H1 (cell line): ENCODE results near the gene MAB21L3. TPM values are rescaled to one million over a fixed set of nuclear protein-coding genes. Genes with fewer than 3 reads are reported as not detected.

Source experiments
- CTCF ChIA-PET: fragments of 300-600 bp; sonication (Branson Sonifier 250); formaldehyde crosslinking; loops from one replicate; lab custom pipeline; 2021; ENCODE audit not compliant: partially characterized antibody; lab: Charles Lee
- POLR2A ChIA-PET: fragments of 300-600 bp; sonication (Branson Sonifier 250); formaldehyde crosslinking; loops from one replicate; lab custom pipeline; 2021; ENCODE audit warnings: inconsistent platforms; ENCODE audit not compliant: partially characterized antibody; lab: Charles Lee
- DNase-seq, 2 experiments: peaks; one replicate each; pipeline versions ENCODE4 v3.0.0 to v3.0.0-alpha.2; 2010 to 2022; ENCODE audit warnings: low spot score in 2 of 2, low read depth in 1 of 2, mixed read lengths in 1 of 2
- FAIRE-seq: peaks from 2 replicates; lab custom pipeline; 2011; peaks lifted over from hg19 to GRCh38; lab: Jason Lieb, UNC
- H2AFZ ChIP-seq: 2 replicates; pipeline ENCODE4 v1.8.1; 2012; ENCODE audit warnings: low read length, inconsistent platforms
- H2AK5ac ChIP-seq: 2 replicates; pipeline ENCODE4 v1.6.1; 2013; ENCODE audit warnings: low read depth, low read length
- H2BK120ac ChIP-seq: replicated peaks from 2 replicates; pipeline ENCODE3; 2013; ENCODE audit warnings: low read depth, low read length, inconsistent platforms
- H2BK12ac ChIP-seq: 2 replicates; pipeline ENCODE4 v1.6.1; 2013; ENCODE audit warnings: low read depth, low read length
- H2BK15ac ChIP-seq: 2 replicates; pipeline ENCODE4 v1.6.1; 2013; ENCODE audit warnings: low read length
- H2BK20ac ChIP-seq: 2 replicates; pipeline ENCODE4 v1.6.1; 2013; ENCODE audit warnings: low read length
- H2BK5ac ChIP-seq: 2 replicates; pipeline ENCODE4 v1.6.1; 2013; ENCODE audit warnings: low read depth, low read length
- H3K14ac ChIP-seq: 2 replicates; pipeline ENCODE4 v1.6.1; 2013; ENCODE audit warnings: inconsistent platforms; ENCODE audit not compliant: insufficient read length
- H3K18ac ChIP-seq: 2 replicates; pipeline ENCODE4 v1.6.1; 2013; ENCODE audit warnings: low read length; ENCODE audit errors: extremely low read depth
- H3K23ac ChIP-seq: 2 replicates; pipeline ENCODE4 v1.6.1; 2013; ENCODE audit warnings: inconsistent platforms; ENCODE audit not compliant: insufficient read length
- H3K23me2 ChIP-seq: 2 replicates; pipeline ENCODE4 v1.6.1; 2013; ENCODE audit warnings: low read depth, low read length
- H3K27ac ChIP-seq: 2 replicates; pipeline ENCODE4 v1.6.1; 2011; ENCODE audit warnings: low read depth, low read length, inconsistent platforms
- H3K27me3 ChIP-seq, 4 experiments: replicated peaks in 1 of 4; 1 replicate in 1 of 4; 2 replicates in 3 of 4; pipeline versions ENCODE4 v1.6.1 to v1.8.1; 2011 to 2013; ENCODE audit warnings: low read length in 3 of 4, mild to moderate bottlenecking in 3 of 4, inconsistent platforms in 2 of 4, mixed read lengths in 2 of 4, moderate library complexity in 1 of 4; ENCODE audit not compliant: control insufficient read depth in 3 of 4, insufficient read depth in 3 of 4; ENCODE audit errors: extremely low read depth in 1 of 4
- H3K36me3 ChIP-seq, 4 experiments: 2 replicates each; pipeline versions ENCODE4 v1.6.1 to v1.8.1; 2011 to 2013; ENCODE audit warnings: mild to moderate bottlenecking in 4 of 4, low read length in 3 of 4, moderate library complexity in 2 of 4, control low read depth in 1 of 4, inconsistent platforms in 1 of 4; ENCODE audit not compliant: insufficient read depth in 4 of 4, control insufficient read depth in 2 of 4
- H3K4ac ChIP-seq: replicated peaks from 2 replicates; pipeline ENCODE3; 2013; ENCODE audit warnings: low read length, low read depth, mixed read lengths, inconsistent platforms; ENCODE audit not compliant: insufficient read length
- H3K4me1 ChIP-seq, 4 experiments: replicated peaks in 1 of 4; 1 replicate in 1 of 4; 2 replicates in 3 of 4; pipeline versions ENCODE4 v1.6.1 to v1.8.1; 2011 to 2013; ENCODE audit warnings: low read length in 3 of 4, inconsistent platforms in 2 of 4, mixed read lengths in 1 of 4; ENCODE audit not compliant: insufficient read depth in 4 of 4, control insufficient read depth in 3 of 4
- H3K4me2 ChIP-seq, 2 experiments: 2 replicates each; pipeline versions ENCODE4 v1.6.1 to v1.8.1; 2011 to 2013; ENCODE audit warnings: low read depth in 2 of 2, low read length in 2 of 2, control low read depth in 1 of 2, inconsistent platforms in 1 of 2, mild to moderate bottlenecking in 1 of 2; ENCODE audit not compliant: insufficient read depth in 1 of 2
- H3K4me3 ChIP-seq, 4 experiments: fragments of 200-600, 300-600 bp in 1 of 4; sonication (generic), shearing (Covaris generic), sonication (Bioruptor Twin) in 1 of 4; 2 replicates each; pipeline versions ENCODE4 v1.5.1 to v1.8.1; 2011 to 2016; ENCODE audit warnings: low read length in 4 of 4, low read depth in 3 of 4, control low read depth in 2 of 4, inconsistent platforms in 2 of 4, mild to moderate bottlenecking in 2 of 4, mixed read lengths in 1 of 4, moderate library complexity in 1 of 4; ENCODE audit not compliant: insufficient read depth in 2 of 4; ENCODE audit errors: extremely low read depth in 1 of 4
- H3K56ac ChIP-seq: replicated peaks from 2 replicates; pipeline ENCODE3; 2013; ENCODE audit warnings: low read depth, mild to moderate bottlenecking, mixed read lengths, low read length, inconsistent platforms; ENCODE audit not compliant: insufficient read length
- H3K79me1 ChIP-seq: 2 replicates; pipeline ENCODE4 v1.6.1; 2013; ENCODE audit warnings: low read depth, low read length, control low read depth
- H3K79me2 ChIP-seq, 2 experiments: 2 replicates each; pipeline versions ENCODE4 v1.6.1 to v1.8.1; 2012 to 2013; ENCODE audit warnings: low read length in 2 of 2, mild to moderate bottlenecking in 2 of 2, inconsistent platforms in 1 of 2; ENCODE audit not compliant: insufficient read depth in 2 of 2, control insufficient read depth in 1 of 2
- H3K9ac ChIP-seq, 4 experiments: replicated peaks in 1 of 4; 1 replicate in 1 of 4; 2 replicates in 3 of 4; pipeline versions ENCODE4 v1.6.1 to v1.8.1; 2011 to 2013; ENCODE audit warnings: low read depth in 3 of 4, low read length in 3 of 4, control low read depth in 2 of 4, mild to moderate bottlenecking in 2 of 4, moderate library complexity in 2 of 4, inconsistent platforms in 1 of 4; ENCODE audit errors: extremely low read depth in 1 of 4
- H3K9me3 ChIP-seq, 2 experiments: 2 replicates each; pipeline versions ENCODE4 v1.6.1 to v1.8.1; 2012 to 2013; ENCODE audit warnings: mild to moderate bottlenecking in 2 of 2, moderate library complexity in 2 of 2, control low read depth in 1 of 2, inconsistent platforms in 1 of 2, low read depth in 1 of 2, low read length in 1 of 2, mixed read lengths in 1 of 2; ENCODE audit not compliant: insufficient read depth in 2 of 2
- H4K20me1 ChIP-seq, 2 experiments: replicated peaks in 1 of 2; 2 replicates each; pipeline versions ENCODE3 to v1.8.1; 2011 to 2013; ENCODE audit warnings: inconsistent platforms in 2 of 2, low read length in 2 of 2, mild to moderate bottlenecking in 1 of 2; ENCODE audit not compliant: insufficient read depth in 2 of 2, control insufficient read depth in 1 of 2
- H4K5ac ChIP-seq: 2 replicates; pipeline ENCODE4 v1.6.1; 2013; ENCODE audit warnings: low read length, low read depth, mixed read lengths, inconsistent platforms; ENCODE audit not compliant: insufficient read length
- H4K8ac ChIP-seq: 2 replicates; pipeline ENCODE4 v1.8.0; 2013; ENCODE audit warnings: mild to moderate bottlenecking, moderate library complexity, low read length, inconsistent platforms; ENCODE audit not compliant: insufficient read depth; ENCODE audit errors: extremely low read depth
- H4K91ac ChIP-seq: replicated peaks from 2 replicates; pipeline ENCODE3; 2013; ENCODE audit warnings: low read length, mixed read lengths, inconsistent platforms; ENCODE audit not compliant: insufficient read length
- CHD1 ChIP-seq: IDR thresholded peaks from 2 replicates; pipeline ENCODE4 v1.6.1; 2012; ENCODE audit warnings: low read depth, low read length, improper control_type of control experiment
- CHD2 ChIP-seq: IDR thresholded peaks from 2 replicates; pipeline ENCODE4 v1.6.1; 2012; ENCODE audit warnings: low read length, improper control_type of control experiment
- CTBP2 ChIP-seq: IDR thresholded peaks from 2 replicates; pipeline ENCODE4 v1.7.0; 2011; ENCODE audit warnings: borderline replicate concordance, mild to moderate bottlenecking, moderate library complexity, mixed read lengths, low read length; ENCODE audit not compliant: insufficient read depth, insufficient read length
- E2F6 ChIP-seq: IDR thresholded peaks from 2 replicates; pipeline ENCODE4 v1.6.1; 2012; ENCODE audit warnings: inconsistent platforms
- FOSL1 ChIP-seq: IDR thresholded peaks from 2 replicates; pipeline ENCODE4 v1.6.1; 2011; ENCODE audit warnings: mild to moderate bottlenecking, low read depth, low read length, moderate library complexity; ENCODE audit not compliant: insufficient read depth
- MAFK ChIP-seq: IDR thresholded peaks from 2 replicates; pipeline ENCODE4 v1.6.1; 2012; ENCODE audit warnings: low read depth, mild to moderate bottlenecking, improper control_type of control experiment, low read length
- NRF1 ChIP-seq: IDR thresholded peaks from 2 replicates; pipeline ENCODE4 v1.6.1; 2011; ENCODE audit warnings: mild to moderate bottlenecking, low read depth, low read length, improper control_type of control experiment
- PHF8 ChIP-seq: fragments of 200-600 bp; sonication (generic); conservative IDR thresholded peaks from 2 replicates; pipeline ENCODE4 v1.7.1; 2012; ENCODE audit warnings: low read depth, mild to moderate bottlenecking, inconsistent platforms, low read length, moderate library complexity
- RFX5 ChIP-seq: IDR thresholded peaks from 2 replicates; pipeline ENCODE4 v1.6.1; 2011; ENCODE audit warnings: low read depth, low read length, improper control_type of control experiment, borderline replicate concordance
- SIN3A ChIP-seq, 2 experiments: IDR thresholded peaks in 1 of 2; conservative IDR thresholded peaks in 1 of 2; 2 replicates each; pipeline ENCODE4 v1.6.1; 2011 to 2012; ENCODE audit warnings: low read length in 2 of 2, improper control_type of control experiment in 1 of 2, low read depth in 1 of 2, mild to moderate bottlenecking in 1 of 2
- SIRT6 ChIP-seq: IDR thresholded peaks from one replicate; pipeline ENCODE4 v1.7.1; 2012; ENCODE audit warnings: low read length, inconsistent platforms
- SUZ12 ChIP-seq: fragments of 200-600 bp; sonication (generic); IDR thresholded peaks from 2 replicates; pipeline ENCODE4 v1.6.1; 2012; ENCODE audit warnings: mild to moderate bottlenecking, inconsistent platforms, low read length, moderate library complexity, mixed read lengths
- TAF1 ChIP-seq: IDR thresholded peaks from 2 replicates; pipeline ENCODE4 v1.6.1; 2011; ENCODE audit warnings: mild to moderate bottlenecking, low read depth, low read length
- ZNF274 ChIP-seq: IDR thresholded peaks from 2 replicates; pipeline ENCODE4 v1.7.0; 2012; ENCODE audit warnings: low read length, borderline replicate concordance; ENCODE audit errors: extremely low read depth
- WGBS, 2 experiments: shearing (Covaris generic) in 1 of 2; methylation state at CpG; one replicate each; pipeline versions ENCODE4 v1.1.6 to v1.1.7; 2013 to 2015; ENCODE audit warnings: low lambda C conversion rate in 2 of 2, mixed read lengths in 2 of 2, inconsistent platforms in 1 of 2, low coverage in 1 of 2, missing lambda C conversion rate in 1 of 2; ENCODE audit not compliant: insufficient replicate concordance in 2 of 2, insufficient coverage in 1 of 2, insufficient read length in 1 of 2; ENCODE audit errors: extremely low coverage in 1 of 2, missing lambda C conversion rate in 1 of 2; 5-methylcytosine and 5-hydroxymethylcytosine counted together
- polyA plus RNA-seq, 7 experiments: library from polyadenylated mRNA; depleted of rRNA in 3 of 7; stranded (reverse) in 5 of 7; unstranded in 2 of 7; fragments of >200 nt in 5 of 7; fragments of 200-250 nt in 2 of 7; gene quantifications; 1 replicate in 5 of 7; 2 replicates in 1 of 7; 4 replicates in 1 of 7; pipeline versions ENCODE4 v1.2.1 to v1.2.3, GENCODE V29; 2011 to 2013; ENCODE audit warnings: missing spikeins in 2 of 7, mixed read lengths in 2 of 7
- total RNA-seq: library from RNA; stranded (reverse); fragmentation: NEBNext Ultra II Directional; extraction: Animal tissue kit (Norgen Biotek cat#: 25700); gene quantifications from 2 replicates; pipeline ENCODE4 v1.2.1, GENCODE V29; 2021

Gene MAB21L3
- total and polyA plus RNA-seq, 2 of the 8 experiments (the other 6 are each of a cell fraction or from before 2014, with no cell fraction given), result not detected

- Histone ChIP-seq H3K23ac (no peak overlapping the region), H3K27me3 (no peaks in the 10 kb centered on the region), H2BK15ac (no peak overlapping the region), H3K18ac (no peak overlapping the region), H3K23me2 (no peaks in the 10 kb centered on the region), H3K4me2 (no peak overlapping the region), H2BK20ac (no peak overlapping the region), H4K5ac (no peak overlapping the region), H2BK5ac (no peak overlapping the region), H2BK120ac (no peak overlapping the region), H3K9me3 (no peaks in the 10 kb centered on the region), H3K14ac (no peak overlapping the region), H2AK5ac (no peak overlapping the region), H3K4me1 (no peaks in the 10 kb centered on the region; a peak in 1 of 7 replicates), H2BK12ac (no peak overlapping the region), H3K36me3 (no peaks in the 10 kb centered on the region), H3K79me2 (no peaks in the 10 kb centered on the region), H4K8ac (no peak overlapping the region), H3K4ac (no peak overlapping the region), H3K79me1 (no peaks in the 10 kb centered on the region; the same call in 1 of the 2 replicates), H3K27ac (no peak overlapping the region), H2AFZ (no peak overlapping the region), H3K4me3 (no peak overlapping the region), H4K20me1 (no peaks in the 10 kb centered on the region), H4K91ac (no peak overlapping the region), H3K56ac (no peak overlapping the region), H3K9ac (no peak overlapping the region)
- no peak for TF ChIP-seq SIN3A (conservative IDR thresholded peaks at IDR 0.05 in 1 of 2, IDR thresholded peaks at IDR 0.05 in 1 of 2; ENCODE audit: low read depth in 1 of 2, low read length in 2 of 2)
- no peak for TF ChIP-seq RFX5
- no peak for TF ChIP-seq E2F6
- TF ChIP-seq CHD2, result no peak
- no peak for TF ChIP-seq SIRT6
- no peak for TF ChIP-seq PHF8
- TF ChIP-seq MAFK, result no peak
- no peak for TF ChIP-seq TAF1
- TF ChIP-seq NRF1, result no peak
- TF ChIP-seq SUZ12, result no peak
- TF ChIP-seq CTBP2, result no peak
- no peak for TF ChIP-seq CHD1
- no peak for TF ChIP-seq ZNF274
- TF ChIP-seq FOSL1, result no peak
- DNase-seq, result no peak
- ChIA-PET CTCF (interaction anchor here (0.6 to 1.3 kb wide), 4 partner anchors 8 to 204 kb away, joined by 3 read pairs; no protein-coding TSS in a partner anchor), POLR2A (no interaction called here)
- FAIRE-seq, result no peak
- 83% methylated on average over 4 of the region's 4 CpGs; no CpG with 5 or more reads in 1 of the 2 experiments for WGBS, 2 experiments
Measured at GRCh38 chr1:116176306-116176789, 65.1 kb downstream of the MAB21L3 start.
